Brain microvascular endothelial cell (primary cell): ENCODE results near the gene MAGEL2.

Experiments used
- DNase-seq: peaks from one replicate; pipeline ENCODE4 v3.0.0-alpha.2; 2020
- H3K27ac ChIP-seq: fragments of 250-450 bp; sonication (Bioruptor Pico); 2 replicates; pipeline ENCODE4 v1.5.1; 2020; ENCODE audit warnings: mild to moderate bottlenecking, moderate library complexity
- H3K27me3 ChIP-seq: fragments of 250-450 bp; sonication (Bioruptor Pico); replicated peaks from 2 replicates; pipeline ENCODE4 v1.5.1; 2020; ENCODE audit warnings: mild to moderate bottlenecking
- H3K36me3 ChIP-seq: fragments of 250-450 bp; sonication (Bioruptor Pico); replicated peaks from 2 replicates; pipeline ENCODE4 v1.5.1; 2020; ENCODE audit warnings: mild to moderate bottlenecking
- H3K4me3 ChIP-seq: 2 replicates; pipeline ENCODE4 v1.5.1; 2011; ENCODE audit warnings: low read depth, mild to moderate bottlenecking, control low read depth, low read length, moderate library complexity
- CTCF ChIP-seq: IDR thresholded peaks from 2 replicates; pipeline ENCODE4 v1.5.1; 2011; ENCODE audit warnings: low read depth, mild to moderate bottlenecking, moderate library complexity, low read length, control low read depth, inconsistent platforms; ENCODE audit errors: missing control alignments
- in situ Hi-C: cut with HindIII; loops from 2 replicates; pipeline ENCODE4 v1.10.0; 2017; ENCODE audit warnings: low sequenced_read_pairs, low pct_ligation_motif_present

MAGEL2 gene

DNA sequence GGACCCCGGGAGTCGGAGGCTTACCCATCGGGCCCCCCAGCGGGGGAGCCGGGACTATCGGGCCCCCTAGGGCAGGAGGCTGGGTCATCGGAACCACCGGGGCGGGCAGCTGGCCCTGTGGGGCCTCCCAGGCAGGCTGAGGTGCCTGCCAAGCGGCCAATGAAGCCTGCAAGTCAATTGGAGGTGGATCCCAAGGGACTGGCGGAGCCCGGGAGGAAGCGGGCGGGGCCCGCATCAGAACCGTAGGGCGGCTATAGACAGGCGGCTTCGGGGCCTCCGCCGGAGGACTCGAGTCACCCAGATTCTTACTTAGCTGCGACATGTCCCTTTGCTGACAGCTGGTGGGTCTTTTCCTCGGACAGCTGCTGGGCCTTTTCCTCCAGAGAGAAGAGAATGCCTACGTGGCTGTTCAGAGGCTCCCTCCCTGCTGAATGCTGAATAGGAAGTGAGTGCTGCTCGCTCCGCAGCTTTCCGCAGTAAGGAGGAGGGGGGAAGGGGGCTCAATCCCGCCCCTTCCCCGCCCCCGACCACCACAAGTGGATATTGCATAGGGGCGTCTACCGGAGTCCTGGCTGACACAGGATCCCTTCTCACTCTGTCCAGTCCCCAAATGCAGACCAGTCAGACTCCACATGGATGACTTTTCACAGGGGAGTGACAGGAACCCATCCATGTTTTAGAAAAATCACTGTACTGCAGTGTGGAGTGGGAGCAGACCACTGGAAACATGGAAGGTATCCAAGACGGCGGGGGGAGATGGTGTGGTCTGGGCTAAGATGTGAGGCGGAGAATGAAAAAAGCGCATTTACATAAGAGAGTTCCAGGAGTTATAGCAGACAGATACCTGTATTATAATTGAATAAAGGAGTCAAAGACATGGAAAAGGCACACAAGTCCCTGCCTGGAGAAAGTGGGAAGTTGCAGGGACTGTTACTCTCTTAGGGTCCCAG, at the start of gene MAGEL2:
TSS of gene MAGEL2 (minus strand) at position 447 of the 950 bp plus-strand sequence. CDS start at position 322, 125 bp downstream.
- Histone ChIP-seq H3K4me3 (peak within 1 kb of the TSS; percentile 15), H3K36me3 (no peaks in the 10 kb centered on the region), H3K27me3 (no peaks in the 10 kb centered on the region), H3K27ac (no peak within 1 kb of the TSS)
- no peak for TF ChIP-seq CTCF
- in situ Hi-C loops, result no loop called here
- no peak for DNase-seq

DNA sequence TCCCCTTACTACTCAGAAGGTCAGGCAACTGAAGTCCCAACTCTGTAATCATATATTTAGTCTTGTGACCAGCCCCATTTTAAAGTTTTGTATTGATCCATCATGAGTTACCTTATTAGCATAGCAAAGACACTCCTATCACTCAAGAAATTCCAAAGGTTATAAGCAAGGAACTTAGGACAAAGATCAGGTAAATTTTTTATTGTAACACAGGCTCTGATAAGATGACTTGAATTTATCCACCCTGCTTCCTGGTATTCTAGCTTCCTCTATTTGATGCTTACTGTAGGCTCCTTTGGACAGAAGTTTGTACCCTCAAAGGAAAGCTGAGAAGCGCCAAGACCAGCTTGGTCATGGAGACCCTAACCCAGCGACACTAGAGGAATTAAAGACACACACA, 47.6 kb upstream of the MAGEL2 start:
- no peak for TF ChIP-seq CTCF
- H3K36me3 ChIP-seq, result no peaks in the 10 kb centered on the region
- in situ Hi-C loops, result no loop called here
- H3K27me3 ChIP-seq, result no peaks in the 10 kb centered on the region
- H3K27ac ChIP-seq, result no peak overlapping the region
- DNase-seq, result no peak
- H3K4me3 ChIP-seq, result no peak overlapping the region

DNA sequence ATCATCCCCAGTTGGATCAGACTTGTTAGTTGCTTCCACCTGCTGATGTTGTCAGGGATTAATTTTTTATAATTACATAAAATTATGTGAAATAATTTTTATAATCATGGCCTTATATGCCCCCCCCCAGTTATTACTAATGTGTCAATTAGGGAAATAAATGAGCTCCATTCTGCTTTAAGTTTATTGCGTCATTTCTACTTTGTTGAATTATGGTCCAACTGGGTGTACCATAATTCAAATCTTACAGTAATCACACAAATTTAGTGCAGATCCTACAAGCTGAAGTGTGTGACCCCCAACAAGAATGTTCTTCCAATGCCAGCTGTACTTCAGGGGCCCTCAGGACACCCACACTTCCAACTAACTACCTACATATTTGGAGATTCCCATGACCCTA, 46.9 kb upstream of the MAGEL2 start:
- no peak for TF ChIP-seq CTCF
- Histone ChIP-seq H3K27me3 (no peaks in the 10 kb centered on the region), H3K27ac (no peak overlapping the region), H3K36me3 (no peaks in the 10 kb centered on the region), H3K4me3 (no peak overlapping the region)
- in situ Hi-C loops, result no loop called here
- DNase-seq, result no peak

DNA sequence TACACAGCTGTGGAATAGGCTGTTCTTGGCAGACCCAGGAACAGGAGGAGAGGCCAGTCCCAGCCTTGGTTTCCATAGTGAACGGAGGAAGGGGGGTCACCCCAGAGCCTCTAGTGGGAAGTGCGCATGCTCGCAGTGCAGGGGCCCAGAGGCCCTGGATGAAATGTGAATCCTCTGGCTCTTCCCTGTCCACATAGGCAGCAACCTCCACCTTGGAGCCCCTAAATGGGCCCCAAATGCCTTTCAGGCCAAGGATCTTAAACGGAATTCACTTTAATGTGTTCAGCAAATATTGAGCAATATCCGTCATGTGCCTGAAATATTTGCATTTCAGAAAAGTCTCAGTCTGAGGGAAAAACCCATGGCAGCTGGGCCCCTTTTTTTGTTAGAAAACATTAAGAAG, 42.8 kb upstream of the MAGEL2 start:
- no peak overlapping the region for H3K4me3 ChIP-seq
- no peaks in the 10 kb centered on the region for H3K27me3 ChIP-seq
- no peaks in the 10 kb centered on the region for H3K36me3 ChIP-seq
- no peak overlapping the region for H3K27ac ChIP-seq
- in situ Hi-C loops, result no loop called here
- DNase-seq, result no peak
- no peak for TF ChIP-seq CTCF

DNA sequence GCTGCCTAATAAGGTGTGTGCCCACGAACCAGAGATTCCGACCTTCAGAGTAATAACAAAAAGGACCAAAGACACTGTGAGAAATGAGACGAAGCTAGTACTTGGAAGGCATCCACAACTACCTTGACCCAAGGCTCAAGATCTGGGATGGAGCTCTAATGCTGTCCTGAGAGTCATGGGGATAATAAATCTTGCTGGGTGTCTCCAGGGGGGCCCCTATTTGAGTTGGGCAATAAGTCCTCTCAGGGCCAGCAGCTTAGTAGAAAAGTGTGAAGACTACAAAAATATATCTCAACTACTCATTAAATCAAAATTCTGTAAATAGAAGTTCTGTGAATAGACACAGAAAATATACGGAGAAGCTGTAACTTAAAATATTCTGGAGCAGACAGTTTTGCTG, 42.3 kb upstream of the MAGEL2 start:
- TF ChIP-seq CTCF, result no peak
- no peaks in the 10 kb centered on the region for H3K27me3 ChIP-seq
- no peak overlapping the region for H3K4me3 ChIP-seq
- in situ Hi-C loops, result no loop called here
- DNase-seq, result no peak
- no peaks in the 10 kb centered on the region for H3K36me3 ChIP-seq
- H3K27ac ChIP-seq, result no peak overlapping the region
